Endothelial cell (in vitro differentiated cells): ENCODE measurements around the gene ITCH. TPM values are rescaled to one million over a fixed set of nuclear protein-coding genes. Genes with fewer than 3 reads are reported as not detected.

Source experiments
- DNase-seq: peaks from one replicate; pipeline ENCODE4 v3.0.0; 2021; ENCODE audit warnings: low spot score
- H3K27ac Mint-ChIP-seq: one replicate; pipeline ENCODE4 v1.8.0; 2021; ENCODE audit warnings: mixed read lengths, inconsistent platforms; ENCODE audit not compliant: unreplicated experiment
- H3K27me3 Mint-ChIP-seq: one replicate; pipeline ENCODE4 v1.8.0; 2021; ENCODE audit warnings: mild to moderate bottlenecking, moderate library complexity, mixed read lengths, inconsistent platforms; ENCODE audit not compliant: unreplicated experiment
- H3K36me3 Mint-ChIP-seq: one replicate; pipeline ENCODE4 v1.8.0; 2021; ENCODE audit warnings: mild to moderate bottlenecking, low read depth, mixed read lengths, inconsistent platforms; ENCODE audit not compliant: unreplicated experiment
- H3K4me1 Mint-ChIP-seq: one replicate; pipeline ENCODE4 v1.8.0; 2021; ENCODE audit warnings: mild to moderate bottlenecking, mixed read lengths, inconsistent platforms; ENCODE audit not compliant: unreplicated experiment
- H3K4me3 Mint-ChIP-seq: one replicate; pipeline ENCODE4 v1.8.0; 2021; ENCODE audit warnings: mild to moderate bottlenecking, mixed read lengths, inconsistent platforms; ENCODE audit not compliant: unreplicated experiment
- H3K9me3 Mint-ChIP-seq: one replicate; pipeline ENCODE4 v1.8.0; 2021; ENCODE audit warnings: mixed read lengths, inconsistent platforms; ENCODE audit not compliant: unreplicated experiment
- total RNA-seq: library from RNA; stranded (reverse); fragmentation: NEBNext Ultra II Directional; extraction: Animal tissue kit (Norgen Biotek cat#: 25700); gene quantifications from one replicate; pipeline ENCODE4 v1.2.1, GENCODE V29; 2021; ENCODE audit not compliant: unreplicated experiment
- TF ChIP-seq, protein P1 (sequence below): fragments of 200-600 bp; sonication (generic); IDR thresholded peaks from one replicate; pipeline ENCODE4 v1.5.0; 2021; ENCODE audit warnings: antibody characterized with exemption; ENCODE audit not compliant: unreplicated experiment

ITCH gene
- total RNA-seq, 1 donor from 2014 or later = 46.8 TPM

- H3K9me3 Mint-ChIP-seq = no peaks in the 10 kb centered on the region
- H3K4me1 Mint-ChIP-seq = no peaks in the 10 kb centered on the region
- H3K36me3 Mint-ChIP-seq = peaks cover 57% of the 10 kb centered on the region
- peaks cover 6% of the 10 kb centered on the region for H3K27me3 Mint-ChIP-seq
- no peak overlapping the region for H3K27ac Mint-ChIP-seq
- no peak for DNase-seq
- no peak overlapping the region for H3K4me3 Mint-ChIP-seq
- TF ChIP-seq, protein P1, sequence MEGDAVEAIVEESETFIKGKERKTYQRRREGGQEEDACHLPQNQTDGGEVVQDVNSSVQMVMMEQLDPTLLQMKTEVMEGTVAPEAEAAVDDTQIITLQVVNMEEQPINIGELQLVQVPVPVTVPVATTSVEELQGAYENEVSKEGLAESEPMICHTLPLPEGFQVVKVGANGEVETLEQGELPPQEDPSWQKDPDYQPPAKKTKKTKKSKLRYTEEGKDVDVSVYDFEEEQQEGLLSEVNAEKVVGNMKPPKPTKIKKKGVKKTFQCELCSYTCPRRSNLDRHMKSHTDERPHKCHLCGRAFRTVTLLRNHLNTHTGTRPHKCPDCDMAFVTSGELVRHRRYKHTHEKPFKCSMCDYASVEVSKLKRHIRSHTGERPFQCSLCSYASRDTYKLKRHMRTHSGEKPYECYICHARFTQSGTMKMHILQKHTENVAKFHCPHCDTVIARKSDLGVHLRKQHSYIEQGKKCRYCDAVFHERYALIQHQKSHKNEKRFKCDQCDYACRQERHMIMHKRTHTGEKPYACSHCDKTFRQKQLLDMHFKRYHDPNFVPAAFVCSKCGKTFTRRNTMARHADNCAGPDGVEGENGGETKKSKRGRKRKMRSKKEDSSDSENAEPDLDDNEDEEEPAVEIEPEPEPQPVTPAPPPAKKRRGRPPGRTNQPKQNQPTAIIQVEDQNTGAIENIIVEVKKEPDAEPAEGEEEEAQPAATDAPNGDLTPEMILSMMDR = no peak
These were observed 167.3 kb downstream of the ITCH start for GRCh38 chr20:34530342-34530741.

GRCh38 chr20:34531608-34532265 lies 168.7 kb downstream of the ITCH start:
- no peak for DNase-seq
- Mint-ChIP-seq H3K36me3 (peaks cover 53% of the 10 kb centered on the region), H3K9me3 (no peaks in the 10 kb centered on the region), H3K27me3 (peaks cover 2% of the 10 kb centered on the region), H3K4me3 (peak overlapping the region; percentile 39), H3K27ac (no peak overlapping the region), H3K4me1 (no peaks in the 10 kb centered on the region)
- TF ChIP-seq, protein P1 = no peak

DNA sequence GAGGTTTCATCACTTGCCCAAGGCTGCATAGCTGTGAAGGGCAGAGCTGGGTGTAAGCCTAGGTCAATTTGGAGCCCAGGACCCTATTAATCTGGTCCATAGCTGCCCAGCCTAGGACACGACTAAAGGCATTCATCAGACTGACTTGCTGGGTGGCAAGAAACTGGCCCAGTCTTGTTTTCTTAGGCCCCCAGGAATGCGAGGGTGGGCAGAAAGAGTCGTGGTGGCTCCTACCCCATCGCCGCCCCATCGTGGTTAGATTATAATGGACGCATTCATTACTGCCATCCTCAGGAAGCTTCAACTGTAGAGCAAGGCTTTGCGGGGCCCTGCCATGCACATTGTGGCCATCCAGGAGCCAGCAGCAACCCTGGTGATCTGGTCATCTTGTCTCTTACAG lies 169.2 kb downstream of the ITCH start:
- Mint-ChIP-seq H3K9me3 (no peaks in the 10 kb centered on the region), H3K36me3 (peaks cover 53% of the 10 kb centered on the region), H3K27ac (no peak overlapping the region), H3K4me1 (no peaks in the 10 kb centered on the region), H3K4me3 (no peak overlapping the region), H3K27me3 (peaks cover 2% of the 10 kb centered on the region)
- DNase-seq = no peak
- TF ChIP-seq, protein P1 = no peak

DNA sequence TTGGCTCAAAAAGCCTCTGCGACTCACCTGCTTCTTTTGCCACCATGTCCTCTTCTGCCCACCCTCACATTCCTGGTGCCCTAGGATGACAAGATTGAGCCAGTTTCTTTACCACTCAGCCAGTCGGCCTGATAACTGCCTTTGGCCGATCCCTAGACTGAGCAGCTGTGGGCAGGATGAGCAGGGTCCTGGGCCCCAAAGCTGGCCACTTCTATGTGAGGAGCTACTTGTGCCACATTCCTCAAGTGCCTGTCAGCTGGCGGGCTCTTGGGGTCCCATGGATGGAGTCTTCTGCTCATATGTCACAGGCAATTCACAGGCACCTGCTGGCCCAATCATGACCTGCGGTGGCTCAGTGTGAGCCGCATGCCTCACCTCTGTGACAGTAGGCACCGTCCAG lies 169.7 kb downstream of the ITCH start:
- Mint-ChIP-seq H3K36me3 (peaks cover 52% of the 10 kb centered on the region), H3K4me1 (no peaks in the 10 kb centered on the region), H3K27me3 (peaks cover 2% of the 10 kb centered on the region), H3K4me3 (no peak overlapping the region), H3K27ac (no peak overlapping the region), H3K9me3 (no peaks in the 10 kb centered on the region)
- TF ChIP-seq, protein P1 = no peak
- no peak for DNase-seq

DNA sequence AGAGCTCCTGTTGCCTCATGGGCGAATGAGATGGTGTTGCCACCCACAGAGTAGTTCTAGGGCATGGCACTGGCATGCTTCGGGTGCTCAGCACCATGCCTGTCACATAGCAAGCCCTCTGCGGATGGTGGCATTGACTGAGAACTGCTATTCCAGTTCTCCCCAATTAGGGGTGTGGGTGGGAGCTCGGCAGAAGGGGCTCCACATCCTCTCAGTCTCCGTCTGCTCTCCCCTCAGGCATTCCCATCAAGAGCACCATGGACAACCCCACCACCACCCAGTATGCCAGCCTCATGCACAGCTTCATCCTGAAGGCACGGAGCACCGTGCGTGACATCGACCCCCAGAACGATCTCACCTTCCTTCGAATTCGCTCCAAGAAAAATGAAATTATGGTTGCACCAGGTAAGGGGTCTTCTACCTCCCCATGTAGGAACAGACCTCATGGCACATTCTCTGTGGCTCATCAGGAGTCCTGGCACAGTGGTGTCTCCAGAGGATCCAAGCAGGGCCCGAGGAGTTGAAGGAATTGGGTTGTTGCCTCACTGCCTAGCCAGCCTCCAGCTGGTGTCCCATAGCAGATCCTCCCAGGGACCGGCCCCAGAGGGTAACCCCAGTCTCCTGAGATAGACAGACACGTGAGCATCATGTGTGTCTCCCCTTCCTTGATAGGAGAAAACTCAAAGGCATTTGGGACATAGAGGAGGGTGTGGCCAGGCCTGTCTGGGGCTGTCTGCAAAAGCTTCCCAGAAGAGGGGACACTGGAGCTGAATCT lies 171.5 kb downstream of the ITCH start:
- no peaks in the 10 kb centered on the region for H3K4me1 Mint-ChIP-seq
- peaks cover 40% of the 10 kb centered on the region for H3K36me3 Mint-ChIP-seq
- peak overlapping the region; percentile 68 for H3K4me3 Mint-ChIP-seq
- TF ChIP-seq, protein P1 = no peak
- DNase-seq = no peak
- H3K9me3 Mint-ChIP-seq = no peaks in the 10 kb centered on the region
- H3K27ac Mint-ChIP-seq = no peak overlapping the region
- H3K27me3 Mint-ChIP-seq = peaks cover 2% of the 10 kb centered on the region
